ENCODE measurements around the gene HDAC10.

- TF ChIP-seq CTCF (IDR thresholded peaks at IDR 0.05 in 8 of 11, conservative IDR thresholded peaks at IDR 0.05 in 3 of 11) (no peak), POLR2A (IDR thresholded peaks at IDR 0.05) (no peak), POLR2AphosphoS5 (IDR thresholded peaks at IDR 0.05) (no peak)
Measured at GRCh38 chr22:50243685-50244419, 7.2 kb downstream of the HDAC10 start.
